Activated B cell treated with CpG ODN at 0.5 μM for 24 hours (primary cell): Measurements from ENCODE around the gene MAD1L1. TPM values are rescaled to one million over a fixed set of nuclear protein-coding genes. Genes with fewer than 3 reads are reported as not detected.

Source experiments
- ATAC-seq: fragments of 200-7000 bp; cut with Tn5 transposase; one replicate; pipeline ENCODE4 v1.10.0; 2021; ENCODE audit warnings: low read depth, mild to moderate bottlenecking, moderate library complexity
- CTCF ChIA-PET: fragments of 350-600 bp; sonication (Branson Sonifier 250); formaldehyde crosslinking; loops from one replicate; lab custom pipeline; 2021; ENCODE audit warnings: antibody characterized with exemption; lab: Charles Lee
- POLR2A ChIA-PET: fragments of 350-600 bp; sonication (Branson Sonifier 250); formaldehyde crosslinking; loops from one replicate; lab custom pipeline; 2021; ENCODE audit warnings: antibody characterized with exemption; lab: Charles Lee
- DNase-seq: peaks from one replicate; pipeline ENCODE4 v3.0.0; 2022
- H3K27ac Mint-ChIP-seq: one replicate; pipeline ENCODE4 v1.8.0; 2020; ENCODE audit warnings: mixed read lengths
- H3K27me3 Mint-ChIP-seq: one replicate; pipeline ENCODE4 v1.8.0; 2021; ENCODE audit warnings: mixed read lengths
- H3K36me3 Mint-ChIP-seq: one replicate; pipeline ENCODE4 v1.8.0; 2021; ENCODE audit warnings: low read depth, mixed read lengths
- H3K4me1 Mint-ChIP-seq: one replicate; pipeline ENCODE4 v1.8.0; 2021; ENCODE audit warnings: mixed read lengths
- H3K4me3 Mint-ChIP-seq: one replicate; pipeline ENCODE4 v1.8.0; 2020; ENCODE audit warnings: mild to moderate bottlenecking, mixed read lengths
- H3K9me3 Mint-ChIP-seq: one replicate; pipeline ENCODE4 v1.8.0; 2020; ENCODE audit warnings: mixed read lengths
- intact Hi-C: fragments of 100-400 bp; cut with micrococcal nuclease; formaldehyde crosslinking; loops from one replicate; pipeline ENCODE4 v1.15.1; 2024
- total RNA-seq: library from RNA; stranded (reverse); gene quantifications from 2 replicates; pipeline ENCODE4 v1.2.3, GENCODE V29; 2022
- TF ChIP-seq, protein P1 (sequence below): fragments of 200-600 bp; IDR thresholded peaks from one replicate; pipeline ENCODE4 v1.8.0; 2022; ENCODE audit warnings: antibody characterized with exemption, mild to moderate bottlenecking

Gene MAD1L1
- total RNA-seq, 1 donor from 2014 or later, result 54.6 TPM

GRCh38 chr7:1900847-1901246, 331.9 kb downstream of the MAD1L1 start:
- intact Hi-C loops, result no loop called here
- H3K27me3 Mint-ChIP-seq, result no peaks in the 10 kb centered on the region
- H3K4me3 Mint-ChIP-seq, result no peak overlapping the region
- DNase-seq, result no peak
- no peak for ATAC-seq
- no peaks in the 10 kb centered on the region for H3K4me1 Mint-ChIP-seq
- no peaks in the 10 kb centered on the region for H3K9me3 Mint-ChIP-seq
- H3K36me3 Mint-ChIP-seq, result peaks cover 28% of the 10 kb centered on the region
- ChIA-PET CTCF (no interaction called here), POLR2A (no interaction called here)
- no peak overlapping the region for H3K27ac Mint-ChIP-seq
- TF ChIP-seq, protein P1, sequence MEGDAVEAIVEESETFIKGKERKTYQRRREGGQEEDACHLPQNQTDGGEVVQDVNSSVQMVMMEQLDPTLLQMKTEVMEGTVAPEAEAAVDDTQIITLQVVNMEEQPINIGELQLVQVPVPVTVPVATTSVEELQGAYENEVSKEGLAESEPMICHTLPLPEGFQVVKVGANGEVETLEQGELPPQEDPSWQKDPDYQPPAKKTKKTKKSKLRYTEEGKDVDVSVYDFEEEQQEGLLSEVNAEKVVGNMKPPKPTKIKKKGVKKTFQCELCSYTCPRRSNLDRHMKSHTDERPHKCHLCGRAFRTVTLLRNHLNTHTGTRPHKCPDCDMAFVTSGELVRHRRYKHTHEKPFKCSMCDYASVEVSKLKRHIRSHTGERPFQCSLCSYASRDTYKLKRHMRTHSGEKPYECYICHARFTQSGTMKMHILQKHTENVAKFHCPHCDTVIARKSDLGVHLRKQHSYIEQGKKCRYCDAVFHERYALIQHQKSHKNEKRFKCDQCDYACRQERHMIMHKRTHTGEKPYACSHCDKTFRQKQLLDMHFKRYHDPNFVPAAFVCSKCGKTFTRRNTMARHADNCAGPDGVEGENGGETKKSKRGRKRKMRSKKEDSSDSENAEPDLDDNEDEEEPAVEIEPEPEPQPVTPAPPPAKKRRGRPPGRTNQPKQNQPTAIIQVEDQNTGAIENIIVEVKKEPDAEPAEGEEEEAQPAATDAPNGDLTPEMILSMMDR, result no peak

DNA sequence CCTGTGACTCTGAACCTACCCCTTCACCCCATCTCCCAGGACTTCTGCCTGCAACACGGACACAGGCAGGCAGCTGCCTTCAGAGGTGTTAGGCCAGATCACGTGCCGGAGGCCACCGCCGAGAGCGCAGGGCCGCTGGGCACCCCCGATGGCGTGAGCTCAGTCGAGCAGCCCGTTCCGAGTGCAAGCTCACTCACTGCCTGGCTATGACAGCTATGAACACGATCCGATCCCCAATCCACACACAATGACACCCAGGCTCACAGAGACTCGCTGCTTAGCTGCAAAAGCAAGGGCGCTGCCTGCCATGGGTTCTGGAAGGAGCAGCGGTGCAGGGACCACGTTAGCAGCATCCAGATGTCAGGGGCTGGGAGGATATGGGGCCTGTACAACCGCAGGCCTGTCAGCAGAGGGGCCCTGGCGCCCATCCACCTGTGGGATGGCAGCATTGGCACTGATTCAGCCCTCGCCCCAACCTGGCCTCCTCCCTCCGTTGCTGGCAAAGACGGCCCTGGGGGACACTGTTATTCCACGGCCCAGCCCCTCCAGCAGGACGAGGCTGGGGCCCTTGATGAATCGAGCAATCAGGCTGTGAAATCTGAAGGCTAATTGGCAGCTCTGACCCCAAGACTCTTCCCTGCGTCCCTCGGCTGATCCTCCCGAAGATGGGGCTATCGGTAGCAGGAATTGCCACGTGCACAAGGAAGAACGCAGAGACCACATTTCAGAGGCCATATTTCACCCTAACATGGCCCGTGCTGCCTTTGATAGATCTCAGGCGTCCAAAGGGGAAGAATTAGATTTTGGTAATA, 332.6 kb downstream of the MAD1L1 start:
- Mint-ChIP-seq H3K4me3 (no peak overlapping the region), H3K36me3 (peaks cover 32% of the 10 kb centered on the region), H3K9me3 (no peaks in the 10 kb centered on the region), H3K27ac (no peak overlapping the region), H3K27me3 (no peaks in the 10 kb centered on the region), H3K4me1 (no peaks in the 10 kb centered on the region)
- POLR2A ChIA-PET, result no interaction called here
- TF ChIP-seq, protein P1, result no peak
- intact Hi-C loops, result no loop called here
- DNase-seq, result no peak
- CTCF ChIA-PET, result no interaction called here
- ATAC-seq, result no peak

- Mint-ChIP-seq H3K9me3 (no peaks in the 10 kb centered on the region), H3K36me3 (peaks cover 38% of the 10 kb centered on the region), H3K4me1 (no peaks in the 10 kb centered on the region), H3K27me3 (no peaks in the 10 kb centered on the region), H3K27ac (no peak overlapping the region), H3K4me3 (no peak overlapping the region)
- ATAC-seq (no peak), DNase-seq (no peak)
- CTCF ChIA-PET, result no interaction called here
- POLR2A ChIA-PET, result no interaction called here
- intact Hi-C loops, result no loop called here
- TF ChIP-seq, protein P1, result no peak
These were observed 333.5 kb downstream of the MAD1L1 start for GRCh38 chr7:1899196-1899595.

GRCh38 chr7:1898628-1899185, 334.0 kb downstream of the MAD1L1 start:
- H3K27ac Mint-ChIP-seq, result no peak overlapping the region
- DNase-seq (no peak), ATAC-seq (no peak)
- H3K4me3 Mint-ChIP-seq, result no peak overlapping the region
- peaks cover 42% of the 10 kb centered on the region for H3K36me3 Mint-ChIP-seq
- no peaks in the 10 kb centered on the region for H3K4me1 Mint-ChIP-seq
- H3K9me3 Mint-ChIP-seq, result no peaks in the 10 kb centered on the region
- H3K27me3 Mint-ChIP-seq, result no peaks in the 10 kb centered on the region
- intact Hi-C loops, result no loop called here
- TF ChIP-seq, protein P1, result no peak
- POLR2A ChIA-PET, result no interaction called here
- CTCF ChIA-PET, result interaction anchor here (1.2 kb wide), 1 partner anchor 23 kb away, joined by 3 read pairs; no protein-coding TSS in a partner anchor

GRCh38 chr7:1897861-1898627, 334.7 kb downstream of the MAD1L1 start:
- POLR2A ChIA-PET, result no interaction called here
- DNase-seq, result no peak
- CTCF ChIA-PET, result interaction anchor here (1.2 kb wide), 1 partner anchor 24 kb away, joined by 3 read pairs; no protein-coding TSS in a partner anchor
- Mint-ChIP-seq H3K27me3 (no peaks in the 10 kb centered on the region), H3K4me1 (no peaks in the 10 kb centered on the region), H3K27ac (no peak overlapping the region), H3K36me3 (peaks cover 42% of the 10 kb centered on the region), H3K9me3 (no peaks in the 10 kb centered on the region), H3K4me3 (no peak overlapping the region)
- intact Hi-C loops, result no loop called here
- TF ChIP-seq, protein P1, result no peak
- no peak for ATAC-seq
